ENCODE measurements around the gene EMP2. TPM values are rescaled to one million over a fixed set of nuclear protein-coding genes. Genes with fewer than 3 reads are reported as not detected.

EMP2 gene
- total and polyA plus RNA-seq, 8 donors, result 58.2 to 487 (median 67.6) TPM

DNA sequence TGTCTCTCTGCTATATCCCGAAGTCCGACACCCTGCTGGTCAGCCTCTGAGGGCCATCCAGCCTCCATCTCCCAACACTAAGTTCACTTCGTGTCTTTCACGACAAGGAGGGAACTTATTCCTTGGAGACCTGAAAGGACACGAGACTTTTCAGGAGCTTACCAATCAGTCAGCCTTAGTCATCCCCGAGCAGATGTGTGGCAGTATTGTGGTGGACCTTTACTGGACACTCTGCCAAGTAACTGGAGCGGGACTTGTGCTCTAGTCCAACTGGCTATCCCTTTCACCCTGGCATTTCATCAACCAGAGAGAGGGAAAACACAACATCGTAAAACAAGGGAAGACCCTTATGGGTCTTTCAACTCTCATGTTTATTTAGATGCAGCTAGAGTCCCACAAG is 87.1 kb downstream of the EMP2 start:
- peaks cover 0 to 20% of the 10 kb centered on the region in 2 donors for H3K36me3 ChIP-seq
- DNase-seq, result no peak
- no peaks in the 10 kb centered on the region for H3K27me3 ChIP-seq
- intact Hi-C loops (cut with DNase I), result no loop called here
- H3K4me1 ChIP-seq, result no peaks in the 10 kb centered on the region
- peaks cover 0 to 20% of the 10 kb centered on the region in 2 donors for H3K9me3 ChIP-seq
- no peak overlapping the region for H3K27ac ChIP-seq
- no peak overlapping the region for H3K4me3 ChIP-seq
- TF ChIP-seq, protein P1, sequence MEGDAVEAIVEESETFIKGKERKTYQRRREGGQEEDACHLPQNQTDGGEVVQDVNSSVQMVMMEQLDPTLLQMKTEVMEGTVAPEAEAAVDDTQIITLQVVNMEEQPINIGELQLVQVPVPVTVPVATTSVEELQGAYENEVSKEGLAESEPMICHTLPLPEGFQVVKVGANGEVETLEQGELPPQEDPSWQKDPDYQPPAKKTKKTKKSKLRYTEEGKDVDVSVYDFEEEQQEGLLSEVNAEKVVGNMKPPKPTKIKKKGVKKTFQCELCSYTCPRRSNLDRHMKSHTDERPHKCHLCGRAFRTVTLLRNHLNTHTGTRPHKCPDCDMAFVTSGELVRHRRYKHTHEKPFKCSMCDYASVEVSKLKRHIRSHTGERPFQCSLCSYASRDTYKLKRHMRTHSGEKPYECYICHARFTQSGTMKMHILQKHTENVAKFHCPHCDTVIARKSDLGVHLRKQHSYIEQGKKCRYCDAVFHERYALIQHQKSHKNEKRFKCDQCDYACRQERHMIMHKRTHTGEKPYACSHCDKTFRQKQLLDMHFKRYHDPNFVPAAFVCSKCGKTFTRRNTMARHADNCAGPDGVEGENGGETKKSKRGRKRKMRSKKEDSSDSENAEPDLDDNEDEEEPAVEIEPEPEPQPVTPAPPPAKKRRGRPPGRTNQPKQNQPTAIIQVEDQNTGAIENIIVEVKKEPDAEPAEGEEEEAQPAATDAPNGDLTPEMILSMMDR (IDR thresholded peaks at IDR 0.05), result no peak
- ATAC-seq, result no peak

DNA sequence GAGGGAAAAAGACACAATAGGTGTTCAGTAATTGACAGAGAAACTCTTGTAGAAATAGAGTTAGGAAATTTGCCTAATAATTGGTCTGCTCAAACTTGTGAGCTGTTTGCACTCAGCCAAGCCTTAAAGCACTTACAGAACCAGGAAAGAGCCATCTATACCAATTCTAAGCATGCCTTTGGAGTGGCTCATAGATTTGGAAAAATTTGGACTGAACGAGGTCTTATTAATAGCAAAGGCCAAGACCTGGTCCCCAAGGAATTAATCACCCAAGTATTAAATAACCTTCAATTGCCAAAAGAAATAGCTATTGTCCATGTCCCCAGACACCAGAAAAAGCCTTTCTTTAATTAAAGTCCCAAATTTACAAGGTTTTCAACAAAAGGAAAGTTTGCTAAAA is 90.3 kb downstream of the EMP2 start:
- TF ChIP-seq, protein P1 (IDR thresholded peaks at IDR 0.05), result no peak
- Histone ChIP-seq H3K27me3 (no peaks in the 10 kb centered on the region), H3K4me3 (no peak overlapping the region), H3K27ac (no peak overlapping the region), H3K4me1 (no peaks in the 10 kb centered on the region), H3K36me3 (peaks cover 0 to 18% of the 10 kb centered on the region in 2 donors), H3K9me3 (peaks cover 0 to 23% of the 10 kb centered on the region in 2 donors)
- DNase-seq (no peak), ATAC-seq (no peak)
- intact Hi-C loops (cut with DNase I), result no loop called here

DNA sequence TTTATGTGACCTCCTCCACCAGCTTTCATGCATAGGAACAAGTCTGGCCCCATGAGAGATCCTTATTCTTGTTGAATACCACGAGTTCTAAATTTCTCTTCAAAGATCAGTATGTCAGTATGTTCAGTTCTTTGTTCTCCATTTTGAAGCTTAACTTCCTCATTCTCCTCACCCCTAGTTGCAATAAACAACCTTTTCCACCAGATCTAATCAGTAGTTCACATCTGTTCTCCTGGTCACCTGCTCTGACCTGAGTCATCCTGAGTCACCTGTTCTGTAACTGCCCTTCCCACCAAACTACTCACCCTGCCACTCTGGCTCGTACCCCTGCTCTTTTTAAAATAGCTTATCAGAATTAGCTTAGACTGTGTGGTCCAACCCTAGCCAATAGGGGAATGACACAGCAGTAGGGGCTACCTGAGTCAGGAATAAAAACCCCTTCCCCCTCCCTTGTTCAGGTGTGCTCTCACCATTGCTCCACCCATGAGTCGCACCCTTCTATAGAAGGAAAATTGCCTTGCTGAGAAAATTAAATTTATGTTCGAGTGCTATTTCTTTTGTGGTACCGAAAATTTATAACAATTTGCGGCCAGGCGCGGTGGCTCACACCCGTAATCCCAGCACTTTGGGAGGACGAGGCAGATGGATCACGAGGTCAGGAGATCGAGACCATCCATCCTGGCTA is 94.6 kb downstream of the EMP2 start:
- Histone ChIP-seq H3K4me3 (no peak overlapping the region), H3K36me3 (peaks cover 0 to 56% of the 10 kb centered on the region in 2 donors), H3K27ac (no peak overlapping the region), H3K27me3 (no peaks in the 10 kb centered on the region), H3K4me1 (no peaks in the 10 kb centered on the region), H3K9me3 (peaks cover 0 to 17% of the 10 kb centered on the region in 2 donors)
- DNase-seq (no peak), ATAC-seq (no peak)
- intact Hi-C loops (cut with DNase I), result no loop called here
- TF ChIP-seq, protein P1 (IDR thresholded peaks at IDR 0.05), result no peak

DNA sequence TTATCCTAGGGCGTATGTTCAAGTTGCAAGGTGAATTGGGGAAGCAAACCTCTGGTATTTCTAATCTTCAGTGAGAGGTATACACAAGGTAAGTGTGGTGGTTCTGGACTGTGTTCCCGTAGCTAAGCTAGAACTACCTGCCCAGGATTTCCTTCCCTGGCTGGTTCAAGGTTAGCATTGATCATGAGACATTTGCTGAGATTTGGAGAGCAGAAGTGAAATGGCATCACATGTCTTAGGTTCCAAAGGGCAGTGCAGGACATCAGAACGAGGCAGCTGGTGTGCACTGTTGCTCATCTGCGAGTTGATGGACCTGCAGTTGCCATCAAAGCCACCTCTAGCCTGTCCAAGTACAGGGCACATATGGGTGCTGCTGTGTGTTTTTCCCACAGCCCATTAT is 95.2 kb downstream of the EMP2 start:
- no peak for ATAC-seq
- Histone ChIP-seq H3K9me3 (peaks cover 0 to 17% of the 10 kb centered on the region in 2 donors), H3K27ac (no peak overlapping the region), H3K4me1 (no peaks in the 10 kb centered on the region), H3K36me3 (peaks cover 0 to 62% of the 10 kb centered on the region in 2 donors), H3K27me3 (no peaks in the 10 kb centered on the region), H3K4me3 (no peak overlapping the region)
- intact Hi-C loops (cut with DNase I), result no loop called here
- DNase-seq, result no peak
- TF ChIP-seq, protein P1 (IDR thresholded peaks at IDR 0.05), result no peak

DNA sequence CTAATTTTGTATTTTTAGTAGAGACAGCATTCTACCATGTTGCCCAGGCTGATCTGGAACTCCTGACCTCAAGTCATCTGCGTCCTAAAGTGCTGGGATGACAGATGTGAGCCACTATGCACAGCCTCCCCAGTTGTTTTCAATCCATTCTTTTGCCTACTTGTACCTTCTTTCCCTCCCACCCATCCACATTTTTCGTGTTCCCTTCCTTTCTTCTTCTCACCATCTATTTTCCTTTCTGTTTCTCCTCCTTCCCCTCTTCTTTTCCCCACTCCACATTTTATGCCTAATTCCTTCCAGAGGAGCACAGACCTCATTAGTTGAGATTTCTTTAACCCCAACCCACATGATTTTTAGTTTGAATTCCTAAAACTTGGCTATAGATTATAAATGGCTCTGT is 100.2 kb downstream of the EMP2 start:
- no peak for ATAC-seq
- H3K9me3 ChIP-seq, result peaks cover 0 to 7% of the 10 kb centered on the region in 2 donors
- peaks cover 0 to 58% of the 10 kb centered on the region in 2 donors for H3K36me3 ChIP-seq
- H3K27ac ChIP-seq, result no peak overlapping the region
- no peaks in the 10 kb centered on the region for H3K27me3 ChIP-seq
- no peak for DNase-seq
- H3K4me1 ChIP-seq, result no peaks in the 10 kb centered on the region
- intact Hi-C loops (cut with DNase I), result no loop called here
- H3K4me3 ChIP-seq, result no peak overlapping the region
- TF ChIP-seq, protein P1 (IDR thresholded peaks at IDR 0.05), result no peak

Other genes with a start within 250 kb of the EMP2 start
- 10 to 100 TPM in 1 of 2 donors, 1 to 10 TPM in 1; 8.5 to 11.8 TPM for gene ATF7IP2, start 194.5 kb downstream of the EMP2 start, total RNA-seq
- gene ATF7IP2, start 194.5 kb downstream of the EMP2 start, polyA plus RNA-seq (ENCODE audit: insufficient read length in 6 of 6), result 10 to 100 TPM; 11.3 to 14.3 (median 13.6) TPM
- gene TEKT5, start 114.3 kb upstream of the EMP2 start, total RNA-seq, result not detected
- gene TEKT5, start 114.3 kb upstream of the EMP2 start, polyA plus RNA-seq (ENCODE audit: insufficient read length in 6 of 6), result under 1 TPM in 5 of 6 donors, not detected in 1; 0.13 to 0.67 (median 0.49) TPM
- gene NUBP1, start 163.2 kb upstream of the EMP2 start, total RNA-seq, result 10 to 100 TPM; 28.5 to 35.6 TPM
- gene NUBP1, start 163.2 kb upstream of the EMP2 start, polyA plus RNA-seq (ENCODE audit: insufficient read length in 6 of 6), result 10 to 100 TPM; 25.0 to 31.3 (median 28.8) TPM
- gene TVP23A, start 238.2 kb upstream of the EMP2 start, total RNA-seq, result under 1 TPM; 0.47 to 0.85 TPM
- gene TVP23A, start 238.2 kb upstream of the EMP2 start, polyA plus RNA-seq (ENCODE audit: insufficient read length in 6 of 6), result 1 to 10 TPM; 5.9 to 8.4 (median 7.2) TPM